RWPE1 (cell line): ENCODE results near the gene CDKAL1.
A peak's percentile ranks its signal among the peaks of the same experiment; 100 is the strongest.

Experiments used
- CTCF ChIA-PET: fragments of 350-600 bp; sonication (Branson Sonifier 250); formaldehyde crosslinking; extraction: SDS; loops from one replicate; lab custom pipeline; 2021; lab: Yijun Ruan, JAX
- POLR2A ChIA-PET: fragments of 400-600 bp; formaldehyde crosslinking; extraction: SDS; loops from one replicate; lab custom pipeline; 2020; ENCODE audit warnings: antibody characterized with exemption; ENCODE audit not compliant: low non-redundant PET; lab: Yijun Ruan, JAX
- DNase-seq: peaks from one replicate; pipeline ENCODE4 v3.0.0; 2012; ENCODE audit warnings: low spot score
- H3K27ac ChIP-seq: fragments of 450-650 bp; 2 replicates; pipeline ENCODE4 v1.5.1; 2017
- CTCF ChIP-seq: fragments of 450-650 bp; conservative IDR thresholded peaks from 2 replicates; pipeline ENCODE4 v1.5.1; 2017; ENCODE audit warnings: low read depth, mild to moderate bottlenecking

Gene CDKAL1

GRCh38 chr6:21033084-21033483 lies 498.8 kb downstream of the CDKAL1 start:
- peak overlapping the region; percentile 42 for H3K27ac ChIP-seq
- POLR2A ChIA-PET, result no interaction called here
- CTCF ChIA-PET, result no interaction called here

GRCh38 chr6:21033575-21034026 lies 499.3 kb downstream of the CDKAL1 start:
- no peak for TF ChIP-seq CTCF
- peak; percentile 70 for DNase-seq
- H3K27ac ChIP-seq, result peak overlapping the region; percentile 42
- ChIA-PET POLR2A (no interaction called here), CTCF (interaction anchor here (1.0 kb wide), 1 partner anchor 555 kb away, joined by 3 read pairs; no protein-coding TSS in a partner anchor)

More at GRCh38 chr6:21033084-21033483, 498.8 kb downstream of the CDKAL1 start:
- TF ChIP-seq CTCF, result no peak
- DNase-seq, result no peak

GRCh38 chr6:21034345-21034744 lies 500.1 kb downstream of the CDKAL1 start:
- no peak for TF ChIP-seq CTCF
- no peak overlapping the region for H3K27ac ChIP-seq
- no peak for DNase-seq
- CTCF ChIA-PET, result interaction anchor here (1.0 kb wide), 1 partner anchor 555 kb away, joined by 3 read pairs; no protein-coding TSS in a partner anchor
- POLR2A ChIA-PET, result no interaction called here

DNA sequence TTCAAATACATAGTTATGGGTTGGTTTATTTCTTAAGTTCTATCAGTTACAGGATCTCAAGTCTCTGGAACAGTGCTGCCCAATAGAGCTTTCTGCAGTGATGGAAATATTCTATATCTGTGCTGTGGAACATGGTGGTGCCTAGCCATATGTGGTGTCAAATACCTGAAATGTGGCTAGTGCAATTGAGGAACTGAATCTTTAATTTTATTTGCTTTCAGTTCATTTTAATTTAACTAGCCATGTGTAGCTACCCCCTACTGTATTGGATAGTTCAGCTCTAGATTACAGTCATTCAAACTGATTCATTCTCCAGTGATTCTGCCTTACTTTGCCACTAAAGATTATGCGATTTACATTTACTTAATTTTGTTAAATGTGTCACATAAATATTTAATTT lies 503.2 kb downstream of the CDKAL1 start:
- no peak for TF ChIP-seq CTCF
- POLR2A ChIA-PET, result no interaction called here
- DNase-seq, result no peak
- H3K27ac ChIP-seq, result no peak overlapping the region
- CTCF ChIA-PET, result no interaction called here

GRCh38 chr6:21039926-21040325 lies 505.7 kb downstream of the CDKAL1 start:
- no peak overlapping the region for H3K27ac ChIP-seq
- TF ChIP-seq CTCF, result no peak
- ChIA-PET POLR2A (no interaction called here), CTCF (no interaction called here)
- DNase-seq, result no peak

DNA sequence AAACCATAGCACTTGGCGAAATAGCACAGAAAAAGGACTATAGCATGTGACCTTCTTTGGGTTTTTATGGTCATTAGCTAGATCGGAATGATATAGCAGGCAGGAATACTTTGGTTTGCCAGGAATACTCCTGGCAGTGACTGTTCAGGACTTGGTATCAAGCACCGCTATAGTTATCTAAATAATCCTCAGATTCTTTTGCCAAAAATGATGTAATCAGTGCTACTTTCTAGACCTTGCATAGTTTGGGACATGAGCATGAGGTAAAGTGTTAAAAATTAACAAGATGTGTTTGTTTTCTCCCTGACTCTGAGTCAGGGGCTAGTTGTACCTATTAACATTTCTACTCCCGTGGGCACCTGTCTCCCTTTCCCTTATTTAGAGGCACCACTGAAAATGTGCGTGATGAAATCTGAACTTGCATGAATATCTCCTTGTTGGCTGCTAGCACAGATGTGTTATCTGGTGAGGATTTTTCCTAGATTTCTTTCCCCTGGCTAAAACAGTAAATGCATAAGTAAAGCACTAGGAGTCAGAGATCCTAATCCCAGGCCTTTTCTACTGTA lies 511.0 kb downstream of the CDKAL1 start:
- CTCF ChIA-PET, result no interaction called here
- H3K27ac ChIP-seq, result no peak overlapping the region
- DNase-seq, result no peak
- POLR2A ChIA-PET, result no interaction called here
- TF ChIP-seq CTCF, result no peak
